ENCODE results near the gene FOXN4.

Gene FOXN4

GRCh38 chr12:109250523-109250922, 58.6 kb downstream of the FOXN4 start:
- no peak for DNase-seq (ENCODE audit: low read depth in 2 of 2)
- no peak overlapping the region for H3K4me3 ChIP-seq (replicated peaks in 1 of 2; ENCODE audit: low read depth in 2 of 2, low read length in 2 of 2)
- no peak for TF ChIP-seq CTCF (IDR thresholded peaks at IDR 0.05; ENCODE audit: low read depth, low read length)

- DNase-seq (ENCODE audit: low read depth in 2 of 2) = no peak
- no peak overlapping the region for H3K4me3 ChIP-seq (replicated peaks in 1 of 2; ENCODE audit: low read depth in 2 of 2, low read length in 2 of 2)
- no peak for TF ChIP-seq CTCF (IDR thresholded peaks at IDR 0.05; ENCODE audit: low read depth, low read length)
Measured at GRCh38 chr12:109247831-109248654, 61.0 kb downstream of the FOXN4 start.

DNA sequence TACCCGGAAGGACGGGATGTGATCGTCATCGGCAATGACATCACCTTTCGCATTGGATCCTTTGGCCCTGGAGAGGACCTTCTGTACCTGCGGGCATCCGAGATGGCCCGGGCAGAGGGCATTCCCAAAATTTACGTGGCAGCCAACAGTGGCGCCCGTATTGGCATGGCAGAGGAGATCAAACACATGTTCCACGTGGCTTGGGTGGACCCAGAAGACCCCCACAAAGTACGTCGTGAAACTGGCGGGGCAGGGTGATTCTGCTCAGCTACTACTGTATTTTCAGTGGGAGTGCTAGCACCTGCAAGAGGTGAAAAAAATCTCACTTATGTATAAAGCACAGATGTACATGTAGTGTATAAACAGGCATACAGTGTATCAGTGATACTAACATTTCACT, 62.9 kb downstream of the FOXN4 start:
- no peak overlapping the region for H3K4me3 ChIP-seq (replicated peaks in 1 of 2; ENCODE audit: low read depth in 2 of 2, low read length in 2 of 2)
- DNase-seq (ENCODE audit: low read depth in 2 of 2) = no peak
- TF ChIP-seq CTCF (IDR thresholded peaks at IDR 0.05; ENCODE audit: low read depth, low read length) = no peak

DNA sequence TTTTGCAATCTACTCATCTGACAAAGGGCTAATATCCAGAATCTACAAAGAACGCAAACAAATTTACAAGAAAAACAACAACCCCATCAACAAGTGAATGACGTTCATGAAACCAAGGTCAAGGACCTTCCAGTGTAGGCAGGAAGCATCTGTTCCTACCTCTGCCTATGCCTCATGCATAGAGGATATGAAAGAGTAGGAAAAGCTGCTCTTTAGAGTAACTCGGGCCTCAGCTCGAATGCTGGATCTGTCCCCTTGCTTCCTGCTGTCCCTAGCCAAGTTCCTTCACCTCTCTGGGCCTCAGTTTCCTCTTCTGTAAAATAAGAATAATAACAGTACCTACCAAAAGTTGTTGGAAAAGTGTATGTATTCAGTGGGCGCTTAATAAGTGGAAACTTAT, 65.0 kb downstream of the FOXN4 start:
- TF ChIP-seq CTCF (IDR thresholded peaks at IDR 0.05; ENCODE audit: low read depth, low read length) = no peak
- H3K4me3 ChIP-seq (replicated peaks in 1 of 2; ENCODE audit: low read depth in 2 of 2, low read length in 2 of 2) = no peak overlapping the region
- no peak for DNase-seq (ENCODE audit: low read depth in 2 of 2)

GRCh38 chr12:109241936-109242335, 67.1 kb downstream of the FOXN4 start:
- H3K4me3 ChIP-seq (replicated peaks in 1 of 2; ENCODE audit: low read depth in 2 of 2, low read length in 2 of 2) = no peak overlapping the region
- no peak for TF ChIP-seq CTCF (IDR thresholded peaks at IDR 0.05; ENCODE audit: low read depth, low read length)
- DNase-seq (ENCODE audit: low read depth in 2 of 2) = no peak

GRCh38 chr12:109240365-109240764, 68.7 kb downstream of the FOXN4 start:
- H3K4me3 ChIP-seq (replicated peaks in 1 of 2; ENCODE audit: low read depth in 2 of 2, low read length in 2 of 2) = no peak overlapping the region
- no peak for DNase-seq (ENCODE audit: low read depth in 2 of 2)
- TF ChIP-seq CTCF (IDR thresholded peaks at IDR 0.05; ENCODE audit: low read depth, low read length) = no peak

DNA sequence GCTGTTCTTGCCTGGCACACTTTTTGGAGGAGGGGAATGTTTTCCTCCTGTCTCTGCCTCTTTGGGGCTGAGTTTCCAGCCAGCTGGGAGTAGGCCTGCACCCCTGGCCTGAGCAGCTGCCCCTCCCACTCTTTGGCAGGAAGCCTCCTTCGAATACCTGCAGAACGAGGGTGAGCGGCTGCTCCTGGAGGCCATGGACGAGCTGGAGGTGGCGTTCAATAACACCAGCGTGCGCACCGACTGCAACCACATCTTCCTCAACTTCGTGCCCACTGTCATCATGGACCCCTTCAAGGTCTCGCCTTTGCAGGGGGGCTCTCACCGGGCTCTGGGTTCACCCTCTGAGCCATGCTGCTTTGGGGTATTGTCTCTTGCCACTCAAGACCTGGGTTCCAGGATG, 69.4 kb downstream of the FOXN4 start:
- no peak for TF ChIP-seq CTCF (IDR thresholded peaks at IDR 0.05; ENCODE audit: low read depth, low read length)
- DNase-seq (ENCODE audit: low read depth in 2 of 2) = no peak
- no peak overlapping the region for H3K4me3 ChIP-seq (replicated peaks in 1 of 2; ENCODE audit: low read depth in 2 of 2, low read length in 2 of 2)
